ENCODE measurements around the gene LRRC74B.
A peak's percentile ranks its signal among the peaks of the same experiment; 100 is the strongest.
"Not testable (repeated sequence)": the region's sequence is repeated elsewhere in the genome, so short reads cannot be mapped to it uniquely, and the experiment has no call there.

Gene LRRC74B

GRCh38 chr22:21069375-21069774, 23.6 kb downstream of the LRRC74B start:
- DNase-seq (ENCODE audit: low spot score) = no peak
- no peak overlapping the region for H2BK5ac ChIP-seq (ENCODE audit: low read length)
- no peak overlapping the region for H2BK120ac ChIP-seq (ENCODE audit: low read depth, low read length)
- H3K9me3 ChIP-seq (replicated peaks in 1 of 2; ENCODE audit: control insufficient read depth in 2 of 2, insufficient read depth in 1 of 2, low read depth in 1 of 2, low read length in 2 of 2) = peaks cover 0 to 5% of the 10 kb centered on the region in 2 donors
- H3K23ac ChIP-seq (ENCODE audit: low read depth, low read length, poor library complexity) = no peak overlapping the region
- no peak overlapping the region for H3K14ac ChIP-seq (ENCODE audit: low read length)
- H3K36me3 ChIP-seq (replicated peaks in 1 of 2; ENCODE audit: control insufficient read depth in 2 of 2, insufficient read depth in 2 of 2, low read length in 2 of 2) = no peaks in the 10 kb centered on the region
- no peak overlapping the region for H3K27ac ChIP-seq (replicated peaks; ENCODE audit: low read length)
- WGBS, 2 donors (ENCODE audit: extremely low coverage in 2 of 2, insufficient read length in 2 of 2, insufficient replicate concordance in 1 of 2) = no CpG with 5 or more reads among the region's 5 CpGs
- H2BK12ac ChIP-seq (ENCODE audit: low read length) = no peak overlapping the region
- H3K27me3 ChIP-seq (ENCODE audit: control insufficient read depth in 3 of 3, insufficient read depth in 3 of 3, low read depth in 1 of 3, low read length in 3 of 3) = peaks cover 0 to 7% (median 0%) of the 10 kb centered on the region in 3 experiments
- no peaks in the 10 kb centered on the region for H3K79me1 ChIP-seq (ENCODE audit: low read depth, low read length)
- no peak overlapping the region for H3K18ac ChIP-seq (ENCODE audit: low read length)
- no peak overlapping the region for H4K8ac ChIP-seq (ENCODE audit: low read depth, low read length)
- no peak overlapping the region for H4K91ac ChIP-seq (ENCODE audit: low read depth, low read length, poor library complexity)
- no peak overlapping the region for H3K9ac ChIP-seq (ENCODE audit: low read depth, low read length, poor library complexity)
- H2BK15ac ChIP-seq (ENCODE audit: low read length) = no peak overlapping the region
- H3K4ac ChIP-seq (ENCODE audit: low read length) = no peak overlapping the region
- H2AFZ ChIP-seq (ENCODE audit: low read length) = no peak overlapping the region
- H3K4me1 ChIP-seq (ENCODE audit: control insufficient read depth in 2 of 2, insufficient read depth in 1 of 2, low read depth in 1 of 2, low read length in 2 of 2) = peaks cover 0 to 2% of the 10 kb centered on the region in 2 donors
- H3K4me3 ChIP-seq (ENCODE audit: low read length in 2 of 2) = no peak overlapping the region
- H2AK5ac ChIP-seq (ENCODE audit: low read depth, low read length) = no peak overlapping the region
- no peak overlapping the region for H3K4me2 ChIP-seq (ENCODE audit: insufficient read depth, low read length, poor library complexity, severe bottlenecking)

- no peak overlapping the region for H4K91ac ChIP-seq (ENCODE audit: low read depth, low read length, poor library complexity)
- H3K14ac ChIP-seq (ENCODE audit: low read length) = no peak overlapping the region
- no peak overlapping the region for H3K4me3 ChIP-seq (ENCODE audit: low read length in 2 of 2)
- no peak overlapping the region for H3K18ac ChIP-seq (ENCODE audit: low read length)
- H2BK5ac ChIP-seq (ENCODE audit: low read length) = no peak overlapping the region
- H2AK5ac ChIP-seq (ENCODE audit: low read depth, low read length) = no peak overlapping the region
- H4K8ac ChIP-seq (ENCODE audit: low read depth, low read length) = no peak overlapping the region
- H2AFZ ChIP-seq (ENCODE audit: low read length) = no peak overlapping the region
- H2BK15ac ChIP-seq (ENCODE audit: low read length) = no peak overlapping the region
- no peak overlapping the region for H3K9ac ChIP-seq (ENCODE audit: low read depth, low read length, poor library complexity)
- no peak overlapping the region for H3K4ac ChIP-seq (ENCODE audit: low read length)
- no peak overlapping the region for H2BK12ac ChIP-seq (ENCODE audit: low read length)
- H2BK120ac ChIP-seq (ENCODE audit: low read depth, low read length) = no peak overlapping the region
- H3K9me3 ChIP-seq (replicated peaks in 1 of 2; ENCODE audit: control insufficient read depth in 2 of 2, insufficient read depth in 1 of 2, low read depth in 1 of 2, low read length in 2 of 2) = peaks cover 0 to 5% of the 10 kb centered on the region in 2 donors
- H3K27ac ChIP-seq (replicated peaks; ENCODE audit: low read length) = no peak overlapping the region
- H3K27me3 ChIP-seq (ENCODE audit: control insufficient read depth in 3 of 3, insufficient read depth in 3 of 3, low read depth in 1 of 3, low read length in 3 of 3) = peaks cover 0 to 4% (median 0%) of the 10 kb centered on the region in 3 experiments
- H3K4me1 ChIP-seq (ENCODE audit: control insufficient read depth in 2 of 2, insufficient read depth in 1 of 2, low read depth in 1 of 2, low read length in 2 of 2) = peaks cover 0 to 2% of the 10 kb centered on the region in 2 donors
- WGBS, 2 donors (ENCODE audit: extremely low coverage in 2 of 2, insufficient read length in 2 of 2, insufficient replicate concordance in 1 of 2) = no CpG with 5 or more reads among the region's 17 CpGs
- no peak overlapping the region for H3K4me2 ChIP-seq (ENCODE audit: insufficient read depth, low read length, poor library complexity, severe bottlenecking)
- peak overlapping the region; percentile 13 for H3K23ac ChIP-seq (ENCODE audit: low read depth, low read length, poor library complexity)
- H3K79me1 ChIP-seq (ENCODE audit: low read depth, low read length) = no peaks in the 10 kb centered on the region
- H3K36me3 ChIP-seq (replicated peaks in 1 of 2; ENCODE audit: control insufficient read depth in 2 of 2, insufficient read depth in 2 of 2, low read length in 2 of 2) = no peaks in the 10 kb centered on the region
- no peak for DNase-seq (ENCODE audit: low spot score)
These were observed 25.2 kb downstream of the LRRC74B start for GRCh38 chr22:21070690-21071615.

- H3K23ac ChIP-seq (ENCODE audit: low read depth, low read length, poor library complexity); H2BK12ac ChIP-seq (ENCODE audit: low read length); H3K9me3 ChIP-seq (replicated peaks in 1 of 2; ENCODE audit: control insufficient read depth in 2 of 2, insufficient read depth in 1 of 2, low read depth in 1 of 2, low read length in 2 of 2); H2BK5ac ChIP-seq (ENCODE audit: low read length); H2AK5ac ChIP-seq (ENCODE audit: low read depth, low read length); H4K8ac ChIP-seq (ENCODE audit: low read depth, low read length); H3K27me3 ChIP-seq (ENCODE audit: control insufficient read depth in 3 of 3, insufficient read depth in 3 of 3, low read depth in 1 of 3, low read length in 3 of 3); H3K14ac ChIP-seq (ENCODE audit: low read length); H2BK120ac ChIP-seq (ENCODE audit: low read depth, low read length); H2AFZ ChIP-seq (ENCODE audit: low read length); H2BK15ac ChIP-seq (ENCODE audit: low read length); H3K9ac ChIP-seq (ENCODE audit: low read depth, low read length, poor library complexity); H3K18ac ChIP-seq (ENCODE audit: low read length); H4K91ac ChIP-seq (ENCODE audit: low read depth, low read length, poor library complexity); H3K4me1 ChIP-seq (ENCODE audit: control insufficient read depth in 2 of 2, insufficient read depth in 1 of 2, low read depth in 1 of 2, low read length in 2 of 2); H3K4me2 ChIP-seq (ENCODE audit: insufficient read depth, low read length, poor library complexity, severe bottlenecking); H3K4ac ChIP-seq (ENCODE audit: low read length); H3K79me1 ChIP-seq (ENCODE audit: low read depth, low read length); H3K27ac ChIP-seq (replicated peaks; ENCODE audit: low read length); H3K36me3 ChIP-seq (replicated peaks in 1 of 2; ENCODE audit: control insufficient read depth in 2 of 2, insufficient read depth in 2 of 2, low read length in 2 of 2); DNase-seq (ENCODE audit: low spot score); H3K4me3 ChIP-seq (ENCODE audit: low read length in 2 of 2): not testable (repeated sequence)
- WGBS, 2 donors (ENCODE audit: extremely low coverage in 2 of 2, insufficient read length in 2 of 2, insufficient replicate concordance in 1 of 2) = no CpG with 5 or more reads among the region's 8 CpGs
These were observed 26.1 kb downstream of the LRRC74B start for GRCh38 chr22:21071796-21072195.

GRCh38 chr22:21073023-21073422, 27.3 kb downstream of the LRRC74B start:
- no peak overlapping the region for H4K91ac ChIP-seq (ENCODE audit: low read depth, low read length, poor library complexity)
- no peak overlapping the region for H3K23ac ChIP-seq (ENCODE audit: low read depth, low read length, poor library complexity)
- no peaks in the 10 kb centered on the region for H3K36me3 ChIP-seq (replicated peaks in 1 of 2; ENCODE audit: control insufficient read depth in 2 of 2, insufficient read depth in 2 of 2, low read length in 2 of 2)
- H3K27ac ChIP-seq (replicated peaks; ENCODE audit: low read length) = no peak overlapping the region
- no peak overlapping the region for H2BK5ac ChIP-seq (ENCODE audit: low read length)
- peaks cover 0 to 4% (median 0%) of the 10 kb centered on the region in 3 experiments for H3K27me3 ChIP-seq (ENCODE audit: control insufficient read depth in 3 of 3, insufficient read depth in 3 of 3, low read depth in 1 of 3, low read length in 3 of 3)
- H3K18ac ChIP-seq (ENCODE audit: low read length) = no peak overlapping the region
- no peak overlapping the region for H3K4me3 ChIP-seq (ENCODE audit: low read length in 2 of 2)
- no peaks in the 10 kb centered on the region for H3K79me1 ChIP-seq (ENCODE audit: low read depth, low read length)
- H3K4ac ChIP-seq (ENCODE audit: low read length) = no peak overlapping the region
- H2BK12ac ChIP-seq (ENCODE audit: low read length) = no peak overlapping the region
- no peak overlapping the region for H2BK120ac ChIP-seq (ENCODE audit: low read depth, low read length)
- H3K4me1 ChIP-seq (ENCODE audit: control insufficient read depth in 2 of 2, insufficient read depth in 1 of 2, low read depth in 1 of 2, low read length in 2 of 2) = peaks cover 0 to under 1% of the 10 kb centered on the region in 2 donors
- no peak overlapping the region for H3K4me2 ChIP-seq (ENCODE audit: insufficient read depth, low read length, poor library complexity, severe bottlenecking)
- peaks cover 0 to 5% of the 10 kb centered on the region in 2 donors for H3K9me3 ChIP-seq (replicated peaks in 1 of 2; ENCODE audit: control insufficient read depth in 2 of 2, insufficient read depth in 1 of 2, low read depth in 1 of 2, low read length in 2 of 2)
- no peak for DNase-seq (ENCODE audit: low spot score)
- no peak overlapping the region for H3K9ac ChIP-seq (ENCODE audit: low read depth, low read length, poor library complexity)
- H2AK5ac ChIP-seq (ENCODE audit: low read depth, low read length) = no peak overlapping the region
- WGBS, 2 donors (ENCODE audit: extremely low coverage in 2 of 2, insufficient read length in 2 of 2, insufficient replicate concordance in 1 of 2) = no CpG with 5 or more reads among the region's 3 CpGs
- H3K14ac ChIP-seq (ENCODE audit: low read length) = no peak overlapping the region
- H4K8ac ChIP-seq (ENCODE audit: low read depth, low read length) = no peak overlapping the region
- H2BK15ac ChIP-seq (ENCODE audit: low read length) = no peak overlapping the region
- H2AFZ ChIP-seq (ENCODE audit: low read length) = no peak overlapping the region

All from neuronal stem cell (in vitro differentiated cells).